Stimulated activated CD8-positive, alpha-beta memory T cell treated with anti-CD3 and anti-CD28 coated beads, Interleukin-7, amount 100 ng/mL, for 4 hours (primary cell): ENCODE results near the gene GPR62.
"Not testable (repeated sequence)": the region's sequence is repeated elsewhere in the genome, so short reads cannot be mapped to it uniquely, and the experiment has no call there.

Source experiments
- DNase-seq, 2 donors: peaks; one replicate each; pipeline ENCODE4 v3.0.0-alpha.2; 2020; ENCODE audit warnings: low read depth in 2 of 2

GPR62 gene

GRCh38 chr3:51955175-51955892, at the start of gene GPR62:
Gene GPR62, plus strand, starts transcription at chr3:51955381. Its CDS starts 272 bp downstream, at chr3:51955653.
- no peak for DNase-seq

GRCh38 chr3:51908026-51908425, 47.2 kb upstream of the GPR62 start:
- DNase-seq, result no peak

- DNase-seq, result no peak
These were observed 38.8 kb upstream of the GPR62 start for GRCh38 chr3:51916418-51916817.

GRCh38 chr3:51921081-51921578, 34.1 kb upstream of the GPR62 start:
- no peak for DNase-seq

- DNase-seq, result no peak
These were observed 27.9 kb upstream of the GPR62 start for GRCh38 chr3:51927061-51927977.

GRCh38 chr3:51928438-51928837, 26.7 kb upstream of the GPR62 start:
- no peak for DNase-seq

- not testable (repeated sequence) for DNase-seq
These were observed 26.2 kb upstream of the GPR62 start for GRCh38 chr3:51928981-51929380.

GRCh38 chr3:51929420-51930003, 25.7 kb upstream of the GPR62 start:
- no peak for DNase-seq

GRCh38 chr3:51930439-51930838, 24.7 kb upstream of the GPR62 start:
- DNase-seq, result no peak

GRCh38 chr3:51931756-51932155, 23.4 kb upstream of the GPR62 start:
- no peak for DNase-seq

- no peak for DNase-seq
These were observed 22.5 kb upstream of the GPR62 start for GRCh38 chr3:51932471-51933370.

GRCh38 chr3:51933471-51934138, 21.6 kb upstream of the GPR62 start:
- DNase-seq, result no peak

- no peak for DNase-seq
These were observed 20.9 kb upstream of the GPR62 start for GRCh38 chr3:51934139-51934850.

- no peak for DNase-seq
These were observed 19.9 kb upstream of the GPR62 start for GRCh38 chr3:51934991-51935885.

GRCh38 chr3:51935886-51936755, 19.1 kb upstream of the GPR62 start:
- no peak for DNase-seq

- DNase-seq, result no peak
These were observed 18.2 kb upstream of the GPR62 start for GRCh38 chr3:51937014-51937413.

- no peak for DNase-seq
These were observed 17.4 kb upstream of the GPR62 start for GRCh38 chr3:51937611-51938450.
